Type B pancreatic cell (in vitro differentiated cells): ENCODE data around the gene RBM4B. TPM values are rescaled to one million over a fixed set of nuclear protein-coding genes. Genes with fewer than 3 reads are reported as not detected.
"Not testable (repeated sequence)": the region's sequence is repeated elsewhere in the genome, so short reads cannot be mapped to it uniquely, and the experiment has no call there.

Experiments used
- DNase-seq: peaks from one replicate; pipeline ENCODE4 v3.0.0; 2021; ENCODE audit warnings: mixed read lengths; ENCODE audit not compliant: unreplicated experiment; ENCODE audit errors: extremely low spot score
- H3K27ac Mint-ChIP-seq: 2 replicates; pipeline ENCODE4 v1.8.0; 2021; ENCODE audit warnings: mild to moderate bottlenecking, mixed read lengths
- H3K27me3 Mint-ChIP-seq: 2 replicates; pipeline ENCODE4 v1.8.0; 2021; ENCODE audit warnings: mixed read lengths
- H3K36me3 Mint-ChIP-seq: 2 replicates; pipeline ENCODE4 v1.8.0; 2021; ENCODE audit warnings: mixed read lengths
- H3K4me1 Mint-ChIP-seq: one replicate; pipeline ENCODE4 v1.8.0; 2021; ENCODE audit warnings: mixed read lengths; ENCODE audit not compliant: unreplicated experiment
- H3K4me3 Mint-ChIP-seq: 2 replicates; pipeline ENCODE4 v1.8.0; 2021; ENCODE audit warnings: mild to moderate bottlenecking, mixed read lengths
- H3K9me3 Mint-ChIP-seq: 2 replicates; pipeline ENCODE4 v1.8.0; 2021; ENCODE audit warnings: mixed read lengths
- CTCF ChIP-seq: fragments of 200-600 bp; sonication (generic); conservative IDR thresholded peaks from 2 replicates; pipeline ENCODE4 v1.5.0; 2021; ENCODE audit warnings: antibody characterized with exemption, mild to moderate bottlenecking
- long read RNA-seq: library from polyadenylated mRNA; unstranded; transcript quantifications from one replicate; pipeline ENCODE4 v2.0.0, GENCODE V29; 2020
- total RNA-seq: library from RNA; stranded (reverse); gene quantifications from 2 replicates; pipeline ENCODE4 v1.2.1, GENCODE V29; 2021; ENCODE audit warnings: low replicate concordance

Gene RBM4B, protein sequence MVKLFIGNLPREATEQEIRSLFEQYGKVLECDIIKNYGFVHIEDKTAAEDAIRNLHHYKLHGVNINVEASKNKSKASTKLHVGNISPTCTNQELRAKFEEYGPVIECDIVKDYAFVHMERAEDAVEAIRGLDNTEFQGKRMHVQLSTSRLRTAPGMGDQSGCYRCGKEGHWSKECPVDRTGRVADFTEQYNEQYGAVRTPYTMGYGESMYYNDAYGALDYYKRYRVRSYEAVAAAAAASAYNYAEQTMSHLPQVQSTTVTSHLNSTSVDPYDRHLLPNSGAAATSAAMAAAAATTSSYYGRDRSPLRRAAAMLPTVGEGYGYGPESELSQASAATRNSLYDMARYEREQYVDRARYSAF
- 25.2 and 49.1 TPM in 2 replicates for total RNA-seq
- long read RNA-seq, transcript RBM4B-206 (2 exons, 1,646 nt): minor isoform, 35 of 133 reads
- long read RNA-seq, transcript RBM4B-201 (4 exons, 1,840 nt): major isoform, 64 of 133 reads
- long read RNA-seq, partial matches to known transcripts: 17 of 133 reads
- long read RNA-seq, other reads (novel, unspliced or antisense): 14 of 133 reads

- Mint-ChIP-seq H3K27ac (peak within 1 kb of the TSS; percentile 99), H3K9me3 (no peaks in the 10 kb centered on the region), H3K27me3 (no peaks in the 10 kb centered on the region), H3K36me3 (peaks cover 15% of the 10 kb centered on the region), H3K4me3 (peak within 1 kb of the TSS; percentile 98), H3K4me1 (peaks cover 29% of the 10 kb centered on the region)
- DNase-seq: peak; percentile 98
- TF ChIP-seq CTCF: no peak
Measured at GRCh38 chr11:66677599-66678375, at the start of gene RBM4B. TSS of gene RBM4B (minus strand) at chr11:66677887. CDS start at chr11:66677079, 808 bp downstream.

DNA sequence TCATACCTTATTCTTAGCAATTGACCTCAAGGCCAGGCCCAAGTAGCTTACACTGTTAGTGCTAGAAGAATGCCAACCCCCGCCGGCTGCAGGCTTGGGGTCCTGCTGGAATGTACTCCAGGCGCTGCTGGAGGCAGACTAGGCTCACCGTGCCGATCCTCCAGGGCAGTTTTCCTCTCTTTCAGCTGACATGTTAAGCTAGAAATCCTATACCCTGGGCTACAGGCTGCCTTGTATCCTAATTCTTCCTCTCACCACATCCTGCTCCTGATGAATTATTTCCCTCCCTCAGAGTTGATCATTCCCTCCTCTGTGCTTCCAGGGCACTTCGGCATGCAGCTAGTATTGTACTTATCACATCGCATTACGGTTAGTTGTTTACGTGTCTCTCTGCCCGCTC is 48.0 kb upstream of the RBM4B start:
- H3K9me3 Mint-ChIP-seq: no peaks in the 10 kb centered on the region
- no peak for DNase-seq
- peak overlapping the region; percentile 50 for H3K4me3 Mint-ChIP-seq
- peaks cover 54% of the 10 kb centered on the region for H3K4me1 Mint-ChIP-seq
- H3K27me3 Mint-ChIP-seq: peaks cover 15% of the 10 kb centered on the region
- H3K27ac Mint-ChIP-seq: no peak overlapping the region
- TF ChIP-seq CTCF: no peak
- no peaks in the 10 kb centered on the region for H3K36me3 Mint-ChIP-seq

DNA sequence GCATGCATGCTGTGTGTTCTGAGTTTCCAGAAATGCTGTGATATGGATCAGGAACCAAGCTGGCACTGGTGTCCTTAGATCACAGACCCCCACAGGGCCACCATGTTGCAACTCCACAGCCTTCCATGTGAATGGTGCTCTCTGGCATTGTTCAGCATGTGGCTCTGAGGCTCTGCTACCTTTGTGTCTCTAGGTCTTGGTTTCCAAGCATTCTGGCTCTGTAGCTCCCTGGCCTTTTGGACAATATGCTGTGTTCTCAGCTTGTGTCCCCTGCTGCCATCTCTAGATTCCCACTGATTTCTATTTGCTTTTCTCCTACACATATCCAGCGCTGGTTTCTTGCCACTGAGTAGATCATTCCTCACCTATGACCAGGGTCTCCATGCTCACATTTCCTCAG is 47.4 kb upstream of the RBM4B start:
- DNase-seq: no peak
- H3K27ac Mint-ChIP-seq: no peak overlapping the region
- no peaks in the 10 kb centered on the region for H3K9me3 Mint-ChIP-seq
- H3K27me3 Mint-ChIP-seq: peaks cover 15% of the 10 kb centered on the region
- no peaks in the 10 kb centered on the region for H3K36me3 Mint-ChIP-seq
- peak overlapping the region; percentile 50 for H3K4me3 Mint-ChIP-seq
- peaks cover 60% of the 10 kb centered on the region for H3K4me1 Mint-ChIP-seq
- no peak for TF ChIP-seq CTCF

GRCh38 chr11:66724167-66724566 is 46.5 kb upstream of the RBM4B start:
- H3K27me3 Mint-ChIP-seq: peaks cover 15% of the 10 kb centered on the region
- DNase-seq, H3K4me3 Mint-ChIP-seq, H3K27ac Mint-ChIP-seq, H3K9me3 Mint-ChIP-seq, H3K36me3 Mint-ChIP-seq: not testable (repeated sequence)
- peaks cover 64% of the 10 kb centered on the region for H3K4me1 Mint-ChIP-seq

- Mint-ChIP-seq H3K9me3 (no peaks in the 10 kb centered on the region), H3K4me3 (no peak overlapping the region), H3K27ac (no peak overlapping the region), H3K36me3 (no peaks in the 10 kb centered on the region), H3K4me1 (peaks cover 59% of the 10 kb centered on the region), H3K27me3 (peaks cover 10% of the 10 kb centered on the region)
- no peak for TF ChIP-seq CTCF
- no peak for DNase-seq
Measured at GRCh38 chr11:66723693-66724092, 46.0 kb upstream of the RBM4B start.
